Medulla oblongata (tissue), 1 donor: ENCODE measurements around the gene BRD3.
A peak's percentile ranks its signal among the peaks of the same experiment; 100 is the strongest.

Experiments
- DNase-seq: peaks from one replicate; pipeline ENCODE4 v3.0.0-alpha.2; 2015; ENCODE audit errors: extremely low spot score

BRD3 gene

DNA sequence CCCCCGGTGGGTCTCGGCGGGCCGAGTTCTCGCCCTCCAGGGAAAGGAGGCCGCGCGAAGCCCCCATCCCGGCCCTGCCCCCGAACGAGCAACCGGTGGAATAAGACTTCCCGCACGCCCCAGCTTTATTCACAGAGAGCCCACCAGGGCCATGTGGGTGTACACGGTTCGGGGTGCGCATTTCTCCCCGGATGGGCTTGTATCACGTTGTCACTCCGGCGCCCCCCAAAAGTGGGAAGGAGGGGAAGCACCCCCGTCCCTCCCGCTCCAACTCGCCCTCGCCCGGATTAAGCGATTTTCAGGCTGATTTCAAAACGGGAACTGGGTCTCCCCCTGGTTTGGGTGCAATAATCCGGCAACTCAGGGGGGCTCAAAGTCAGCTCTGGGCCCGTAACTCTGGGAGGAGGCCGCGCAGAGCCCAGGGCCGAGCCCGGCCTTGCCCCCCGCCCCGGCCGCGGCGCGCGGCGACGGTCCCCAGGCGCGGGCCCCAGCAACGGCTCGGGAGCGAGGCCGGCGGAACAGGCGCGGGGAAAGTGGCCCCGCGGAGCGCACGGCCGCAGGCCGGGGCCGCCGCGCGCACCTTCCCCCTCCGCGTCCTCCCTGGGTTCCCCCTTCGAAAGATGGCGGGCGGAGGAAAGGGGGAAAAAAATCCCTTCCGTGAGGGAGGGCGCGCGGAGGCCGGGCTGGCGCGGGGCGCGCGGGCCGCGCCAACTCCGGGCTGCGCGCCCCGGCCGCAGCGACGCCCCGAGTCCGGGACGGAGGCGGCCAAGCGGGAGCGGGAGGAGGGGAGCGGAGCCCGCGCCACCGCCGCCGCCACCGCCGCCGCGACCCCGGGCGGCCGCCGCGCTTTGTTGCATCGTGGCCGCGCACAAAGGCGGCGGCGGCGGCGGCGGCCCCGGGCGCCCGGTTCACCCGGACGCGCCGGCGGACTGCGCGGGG is 644 bp downstream of the BRD3 start:
- no peak for DNase-seq

DNA sequence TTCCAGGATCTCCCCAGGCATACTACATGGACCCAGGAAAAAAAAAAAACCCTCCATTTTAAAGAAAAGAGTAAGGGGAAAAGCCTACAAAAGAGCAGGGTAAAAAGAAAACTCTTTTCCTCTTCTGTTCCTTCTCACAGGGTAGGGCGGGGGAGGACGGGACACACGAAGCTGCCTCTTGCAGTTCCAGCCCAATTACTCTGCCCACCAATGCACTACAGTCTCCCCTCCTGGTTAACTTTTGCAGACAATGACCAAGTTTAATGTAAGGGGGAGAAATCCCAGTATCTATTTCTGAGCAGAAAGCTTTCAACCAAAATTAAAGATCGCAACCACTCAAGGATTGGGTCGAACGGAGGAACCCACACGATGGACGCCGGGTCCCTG is 1.3 kb downstream of the BRD3 start:
- DNase-seq = no peak

DNA sequence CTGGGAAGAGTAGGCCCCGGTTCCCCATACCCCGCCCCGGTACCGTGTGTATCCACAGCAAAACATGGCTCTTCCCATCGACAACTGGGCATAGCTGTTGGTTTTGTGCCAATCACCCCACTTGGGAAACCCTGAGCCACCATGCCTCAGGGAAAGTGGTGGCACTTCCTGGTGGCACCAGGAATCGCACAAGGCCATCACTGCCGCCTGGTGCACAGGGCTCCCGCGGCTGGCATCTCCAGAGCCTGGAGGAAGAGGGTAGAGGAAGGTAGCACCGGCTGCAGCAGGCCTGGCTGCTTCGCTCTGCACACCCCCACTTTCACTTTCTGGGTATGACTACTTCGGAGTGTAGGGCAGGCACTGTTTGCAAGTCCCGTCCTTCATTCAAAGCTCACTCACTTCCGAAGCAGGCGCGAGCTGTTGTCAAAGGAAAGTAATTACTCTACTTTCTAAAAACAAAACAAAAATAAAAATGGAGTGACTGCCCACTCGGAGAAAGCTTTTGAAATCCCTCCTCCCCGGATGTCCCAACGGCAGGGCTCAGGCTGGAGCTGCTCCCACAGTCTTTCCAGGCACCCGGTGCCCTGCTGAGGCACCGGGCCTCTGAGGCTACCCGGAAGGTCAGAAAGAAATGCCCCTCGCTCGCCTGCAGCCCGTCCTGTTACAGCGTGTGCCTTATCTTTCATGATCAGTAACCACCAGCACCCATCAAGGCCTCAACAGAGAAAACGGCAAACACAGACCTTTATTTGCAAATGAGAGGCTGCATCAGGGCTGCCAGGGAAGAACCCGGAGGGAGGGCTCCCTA is 2.0 kb downstream of the BRD3 start:
- peak; percentile 40 for DNase-seq

DNA sequence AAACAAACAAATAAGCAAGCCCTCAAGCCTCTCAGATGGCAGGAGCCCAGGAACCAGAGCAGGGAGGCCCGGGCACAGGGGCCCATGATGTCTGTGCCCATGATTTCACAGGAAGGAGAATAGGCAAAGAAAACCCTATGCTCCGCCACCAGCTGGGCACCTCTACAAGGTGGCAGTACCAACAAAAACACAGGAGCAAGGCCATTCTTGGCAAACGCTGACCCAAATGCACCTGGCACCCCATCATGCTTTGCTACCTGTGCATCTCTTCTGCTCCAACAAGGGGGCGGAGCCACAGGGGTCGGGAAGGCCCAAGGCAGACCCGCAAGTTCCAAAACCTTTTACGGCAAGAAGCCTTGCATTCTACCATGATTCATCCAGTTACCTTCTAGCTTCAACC is 3.1 kb downstream of the BRD3 start:
- no peak for DNase-seq

DNA sequence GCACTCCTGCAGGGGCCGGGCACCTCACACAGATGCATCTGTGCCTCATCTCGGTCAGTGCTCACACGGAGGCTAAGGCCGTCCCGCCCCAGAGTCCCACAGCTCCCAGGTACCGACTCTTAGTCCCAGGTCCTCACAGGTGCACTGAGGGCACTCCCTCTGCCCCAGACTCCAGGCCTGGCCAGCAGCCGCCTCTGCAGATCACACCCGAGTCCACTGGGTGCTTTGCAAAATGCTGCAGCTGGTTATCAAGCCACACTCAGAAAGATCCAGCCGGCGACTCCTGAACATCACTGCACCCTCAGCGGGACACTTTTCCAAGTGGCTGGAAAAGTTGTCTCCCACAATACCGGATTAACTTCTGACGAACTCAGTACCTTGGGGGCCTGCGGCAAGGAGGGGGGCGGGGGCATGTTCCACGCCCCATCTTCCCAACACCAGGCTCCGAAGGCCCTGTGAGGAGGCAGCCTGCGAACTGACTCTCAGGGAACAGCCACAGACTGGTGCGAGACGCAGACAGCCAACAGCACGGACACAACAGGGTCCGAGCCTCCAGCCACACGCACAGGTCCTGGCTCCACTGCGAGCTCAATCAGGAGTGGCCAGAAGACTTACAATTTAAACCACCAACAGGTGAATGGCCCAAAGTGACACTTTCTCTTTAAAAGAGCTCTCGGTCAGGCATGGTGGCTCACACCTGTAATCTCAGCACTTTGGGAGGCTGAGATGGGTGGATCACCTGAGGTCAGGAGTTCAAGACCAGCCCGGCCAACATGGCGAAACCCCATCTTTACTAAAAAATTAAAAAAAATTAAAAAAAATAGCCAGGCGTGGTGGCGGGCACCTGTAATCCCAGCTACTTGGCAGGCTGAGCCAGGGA is 4.0 kb downstream of the BRD3 start:
- DNase-seq = no peak

DNA sequence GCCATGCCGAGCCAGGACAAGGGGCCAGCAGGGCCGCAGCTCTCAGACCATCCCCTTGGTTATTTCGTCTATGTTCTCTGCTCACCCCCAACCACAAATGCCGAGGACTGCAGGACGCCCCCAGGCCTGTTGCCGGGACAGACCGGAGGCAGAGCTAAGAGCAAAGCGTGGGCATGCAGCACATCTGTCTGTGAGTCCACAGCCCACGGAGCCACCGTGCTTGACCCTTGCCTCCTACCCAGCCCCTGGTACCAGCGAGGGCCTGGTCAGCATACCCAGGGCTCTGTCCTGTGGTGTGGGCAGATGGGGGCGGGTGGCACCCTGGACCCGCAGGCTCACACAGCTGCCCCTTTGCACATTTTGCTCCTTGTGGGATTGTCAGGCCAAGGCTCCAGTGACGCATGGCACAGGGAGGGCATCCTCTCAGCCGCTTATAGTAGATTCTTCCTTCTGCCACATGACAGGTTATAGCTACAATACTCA is 4.7 kb downstream of the BRD3 start:
- DNase-seq = no peak

DNA sequence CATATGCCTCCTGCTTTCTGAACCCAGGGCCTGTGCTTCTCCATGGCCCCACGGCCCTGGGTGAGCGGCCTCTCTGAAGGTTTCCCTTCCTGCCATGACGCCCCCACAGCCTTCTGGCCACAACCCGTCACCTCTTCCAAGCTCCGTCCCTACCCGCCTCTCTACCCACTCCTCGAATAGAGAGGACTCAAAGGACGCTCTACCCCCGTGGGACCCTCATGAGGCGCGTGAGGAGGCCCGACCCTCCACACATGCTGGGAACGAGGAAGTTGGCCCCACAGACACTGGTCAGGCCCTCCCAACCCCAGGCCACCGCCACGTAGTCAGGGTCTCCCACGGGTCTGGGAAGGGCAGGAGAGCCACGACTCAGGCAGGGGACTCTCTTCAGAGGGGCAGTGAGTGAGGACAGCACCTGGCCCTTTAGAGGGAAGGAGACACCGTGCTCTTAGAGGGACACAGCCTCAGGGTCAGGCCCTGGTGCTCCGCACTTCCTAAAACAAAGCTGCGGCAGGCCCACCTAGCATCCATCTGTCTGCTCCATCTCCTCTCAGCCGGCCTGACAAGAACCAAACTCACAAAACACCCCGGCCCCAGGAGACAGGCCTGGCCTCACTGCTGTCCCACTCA is 5.3 kb downstream of the BRD3 start:
- DNase-seq = no peak

DNA sequence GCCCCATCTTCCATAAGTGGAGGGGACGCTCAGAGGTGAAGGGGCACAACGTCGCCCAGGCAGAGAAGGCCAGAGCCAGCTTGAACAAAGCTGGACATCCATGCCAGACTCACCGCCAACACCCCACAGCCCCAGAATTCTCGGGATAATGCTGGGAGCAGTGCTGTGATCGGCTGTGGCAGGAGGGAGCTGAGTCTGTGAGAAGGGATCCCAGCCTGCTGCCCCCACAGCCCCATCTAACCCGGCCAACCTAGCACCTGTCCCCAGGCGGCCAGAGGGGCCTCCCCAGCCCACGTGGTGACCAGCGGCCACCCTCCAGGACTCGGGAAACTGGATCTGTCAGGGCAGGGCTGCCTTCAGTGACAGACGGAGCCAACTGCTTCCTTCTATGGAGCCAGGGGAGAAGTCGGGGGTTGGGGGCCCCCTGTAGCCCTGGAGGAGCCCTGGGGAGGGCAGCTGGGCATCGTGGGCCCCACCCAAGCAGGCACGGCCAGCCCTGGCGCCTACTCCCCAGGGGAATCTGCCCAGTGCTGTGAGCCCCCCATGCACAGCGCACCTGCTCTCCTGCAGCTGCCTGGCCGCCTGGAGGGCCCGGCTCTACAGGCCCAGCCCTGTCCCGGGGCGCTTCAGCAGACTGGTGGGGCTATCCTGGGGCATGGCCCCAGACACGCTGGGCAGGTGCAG is 6.0 kb downstream of the BRD3 start:
- no peak for DNase-seq

DNA sequence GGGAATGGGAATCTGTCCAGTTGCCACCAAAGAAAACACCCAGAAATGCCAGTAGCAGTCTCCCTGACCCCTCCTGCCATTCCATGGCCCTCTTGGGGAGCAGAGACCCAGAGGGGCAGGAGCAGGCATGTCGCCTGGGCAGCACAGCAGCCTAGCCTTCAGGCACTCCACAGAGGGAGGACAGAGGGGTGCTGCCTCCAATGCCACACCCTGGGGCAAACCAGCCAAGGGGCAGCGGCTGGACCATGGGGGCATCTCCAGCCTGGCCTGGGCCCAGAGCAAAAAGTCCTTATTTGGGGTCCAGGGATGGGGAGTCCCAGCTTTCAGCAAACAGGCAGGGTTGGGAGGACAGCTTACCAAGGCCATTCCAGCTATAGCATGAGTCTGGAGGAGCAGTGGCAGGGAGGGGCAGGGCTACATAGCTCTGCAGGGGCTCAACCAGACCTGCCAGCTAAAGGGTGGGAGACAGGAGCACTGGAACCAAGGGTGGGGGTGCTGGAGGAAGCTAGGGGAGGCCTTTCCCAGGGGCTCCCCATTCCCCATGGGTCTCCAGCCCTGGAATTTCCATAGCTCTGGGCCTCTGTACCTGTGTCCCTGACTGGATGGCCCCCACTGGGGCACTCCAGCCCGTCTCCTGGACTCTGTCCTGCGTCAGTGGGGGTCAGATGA is 6.7 kb downstream of the BRD3 start:
- DNase-seq = no peak

DNA sequence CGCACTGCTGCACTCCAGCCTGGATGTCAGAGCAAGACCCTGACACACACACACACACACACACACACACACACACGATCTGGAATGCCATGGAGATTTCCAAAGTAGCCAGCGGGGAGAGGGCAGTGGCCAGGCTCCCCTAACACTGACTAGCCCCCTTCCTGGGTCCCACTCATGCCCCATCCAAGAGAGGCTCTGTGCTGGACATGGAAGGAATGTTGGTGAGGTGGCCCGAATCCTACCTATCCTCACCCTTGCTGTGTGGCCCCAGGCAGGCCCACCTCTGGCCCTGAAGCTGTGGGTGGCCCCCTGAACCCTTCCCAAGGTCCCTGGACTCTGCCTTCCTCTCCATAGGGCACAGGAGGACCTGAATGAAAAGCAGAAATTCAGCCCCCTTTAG is 7.3 kb downstream of the BRD3 start:
- no peak for DNase-seq

DNA sequence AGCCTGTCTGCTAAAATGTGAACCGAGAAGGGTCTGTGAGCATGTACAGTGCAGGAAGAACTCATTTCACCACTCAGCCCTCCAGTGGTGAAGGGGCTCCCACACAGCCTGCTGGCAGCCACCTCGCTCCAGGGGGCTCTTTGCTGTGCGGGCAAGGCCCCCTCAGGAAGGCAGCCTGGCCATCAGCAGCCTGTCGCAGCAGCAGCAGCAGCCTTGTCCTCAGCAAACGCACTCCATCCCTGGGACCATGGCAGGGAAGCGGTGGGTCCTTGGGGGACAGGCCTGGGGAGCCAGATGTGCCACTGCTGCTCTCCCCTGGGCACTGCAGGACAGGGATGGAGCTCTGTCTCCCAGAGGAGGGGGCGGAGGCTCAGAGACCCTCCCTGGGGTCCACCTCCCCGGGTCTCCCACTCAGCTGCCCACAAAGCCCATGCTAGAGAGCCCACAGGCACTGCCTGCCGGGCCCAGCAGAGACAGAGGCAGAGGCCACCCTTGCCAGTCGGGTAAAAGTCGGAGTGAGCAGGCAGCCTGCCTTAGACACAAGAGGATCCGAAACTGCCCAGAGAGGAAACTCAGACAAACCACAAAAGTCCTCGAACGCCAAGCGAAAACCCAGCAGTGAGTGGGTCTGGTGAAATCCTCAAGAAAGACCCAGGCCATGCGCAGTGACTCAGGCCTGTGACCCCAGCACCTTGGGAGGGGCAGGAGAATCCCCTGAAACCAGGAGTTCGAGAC is 8.0 kb downstream of the BRD3 start:
- DNase-seq = peak; percentile 81

DNA sequence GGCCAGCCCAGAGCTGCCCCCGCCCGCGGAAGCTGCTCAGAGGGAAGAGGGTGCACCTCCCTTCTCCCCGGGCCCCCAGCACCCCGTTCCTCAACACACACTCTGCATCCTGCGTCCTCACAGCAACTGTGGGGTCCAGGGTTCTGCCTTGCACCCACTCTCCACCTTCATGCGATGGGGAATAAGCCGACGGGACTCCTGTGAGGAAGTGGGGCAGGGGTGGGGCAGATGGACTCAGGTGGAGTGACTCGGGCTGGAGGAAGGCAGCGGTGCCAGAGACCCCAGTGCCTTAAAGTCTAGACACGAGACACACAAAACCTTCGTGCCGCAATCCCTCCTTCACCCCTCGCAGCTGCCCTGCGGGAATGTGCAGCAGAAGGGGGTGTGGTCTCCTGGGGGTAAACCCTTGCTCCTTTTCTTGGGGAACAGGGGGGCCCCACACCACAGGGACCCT is 8.6 kb downstream of the BRD3 start:
- DNase-seq = no peak

DNA sequence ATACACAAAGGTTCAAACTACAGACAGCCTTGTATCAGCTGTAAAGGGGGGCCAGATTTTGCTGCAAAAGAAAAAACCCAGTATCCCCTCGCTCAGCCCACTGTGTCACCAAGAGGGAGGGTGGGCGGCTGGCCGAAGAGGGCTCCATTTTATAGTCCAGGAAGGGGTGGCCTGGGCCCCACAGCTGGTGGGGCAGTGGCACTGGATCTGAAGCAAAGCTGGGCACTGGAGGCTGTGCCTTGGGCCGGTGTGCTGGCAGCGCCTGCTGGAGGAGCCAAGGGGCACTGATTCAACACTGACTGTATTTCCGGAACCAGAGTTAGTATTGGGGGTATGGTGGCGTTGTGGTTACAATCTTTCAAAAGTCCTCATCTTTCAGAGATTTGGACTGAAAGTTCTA is 9.1 kb downstream of the BRD3 start:
- no peak for DNase-seq

DNA sequence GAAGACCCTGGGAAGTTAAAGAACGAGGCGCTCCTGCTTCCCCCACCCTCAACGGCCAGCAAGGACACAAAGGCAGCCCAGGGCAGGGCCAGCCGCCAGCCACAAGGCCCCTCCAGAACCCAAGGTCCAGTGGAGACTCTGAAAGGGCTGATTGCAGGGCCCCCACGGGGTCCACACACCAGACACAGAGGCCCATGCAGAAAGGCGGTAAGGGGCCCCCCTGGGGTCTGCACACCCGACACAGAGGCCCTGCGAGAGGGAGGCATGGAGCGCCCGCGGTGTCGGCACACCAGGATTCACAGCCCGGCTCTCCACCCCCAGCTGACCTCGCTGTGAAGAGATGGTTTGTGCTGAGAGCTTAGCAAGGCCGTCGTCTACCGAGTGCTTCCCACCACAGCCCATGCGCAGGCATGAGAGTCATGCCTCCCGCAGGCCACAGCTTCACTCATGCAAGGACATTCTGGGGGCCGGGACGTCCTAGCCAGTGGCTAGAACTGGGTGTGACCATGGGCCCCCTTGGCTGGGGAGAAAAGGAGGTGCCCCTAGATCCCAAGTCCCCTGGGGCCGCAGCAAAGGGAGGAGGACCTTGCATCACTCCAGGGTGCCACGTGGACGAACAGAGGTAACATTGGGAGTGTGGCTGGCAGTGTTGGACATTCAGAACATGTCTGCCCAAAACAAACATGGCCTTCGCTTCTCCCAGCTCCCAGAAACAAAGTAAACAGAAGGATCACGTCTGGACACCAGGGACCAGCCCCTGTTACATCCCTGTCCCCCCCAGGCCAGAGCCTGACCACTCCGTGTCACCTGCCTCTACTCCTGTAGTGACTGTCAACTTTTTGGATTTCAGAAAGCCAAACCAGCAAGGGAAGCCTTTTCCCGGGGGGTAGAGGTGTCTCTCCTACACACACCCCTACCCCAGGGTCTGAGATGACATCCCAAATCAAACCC is 9.8 kb downstream of the BRD3 start:
- no peak for DNase-seq

DNA sequence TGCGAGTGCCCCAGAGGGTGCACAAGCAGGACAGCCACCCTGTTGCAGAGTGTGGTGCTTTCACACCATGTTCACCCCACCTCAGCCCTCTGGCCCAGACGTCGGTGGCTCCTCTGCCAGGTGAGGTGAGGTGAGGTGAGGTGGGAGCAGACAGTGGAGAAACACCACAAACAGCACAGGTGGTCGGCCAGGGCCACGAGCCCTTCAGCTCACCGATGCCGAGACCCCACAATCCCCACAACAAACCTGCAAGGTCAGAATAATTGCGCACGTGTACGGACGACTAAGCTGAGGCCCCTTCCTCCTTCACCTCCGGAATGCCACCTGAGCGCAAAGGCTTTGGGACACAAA is 10.5 kb downstream of the BRD3 start:
- no peak for DNase-seq

DNA sequence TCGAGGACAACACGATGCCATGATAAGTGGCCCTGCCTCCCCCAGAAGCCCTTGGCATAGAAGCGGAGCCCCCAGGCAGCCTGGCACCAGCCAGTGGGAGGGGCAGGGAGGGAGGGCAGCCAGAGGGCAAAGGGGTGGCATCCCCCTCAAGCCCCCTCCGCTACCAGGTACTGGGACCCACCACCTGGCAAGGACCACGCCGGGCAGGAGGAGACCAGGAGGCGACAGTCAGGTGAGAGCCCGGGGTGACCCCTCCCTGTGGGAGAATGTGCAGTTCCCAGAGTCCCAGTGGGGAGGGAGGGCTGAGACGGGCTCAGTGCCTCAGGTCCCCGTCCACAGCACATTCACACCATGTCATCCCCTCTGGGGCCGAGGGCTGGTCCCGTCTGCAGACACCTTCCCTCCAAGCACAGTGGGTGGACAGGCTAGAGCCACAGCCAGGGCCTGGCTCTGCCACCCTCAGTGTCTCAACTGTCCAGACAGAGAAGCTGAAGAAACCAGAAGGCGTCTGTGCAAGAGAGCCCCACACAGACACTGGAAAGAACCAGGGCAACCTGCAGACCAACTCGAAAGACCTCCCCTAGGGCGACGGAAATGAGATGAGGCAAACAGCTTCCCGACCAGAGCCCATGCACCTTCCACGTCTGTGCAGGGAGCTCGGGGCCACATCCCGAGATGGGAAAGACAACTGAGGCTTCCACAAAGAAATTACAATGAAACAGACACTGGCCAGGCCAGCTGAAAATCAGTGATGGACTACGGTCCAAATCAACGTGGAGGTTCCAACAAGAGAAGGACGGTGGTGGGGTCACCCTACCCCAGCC is 11.1 kb downstream of the BRD3 start:
- no peak for DNase-seq

DNA sequence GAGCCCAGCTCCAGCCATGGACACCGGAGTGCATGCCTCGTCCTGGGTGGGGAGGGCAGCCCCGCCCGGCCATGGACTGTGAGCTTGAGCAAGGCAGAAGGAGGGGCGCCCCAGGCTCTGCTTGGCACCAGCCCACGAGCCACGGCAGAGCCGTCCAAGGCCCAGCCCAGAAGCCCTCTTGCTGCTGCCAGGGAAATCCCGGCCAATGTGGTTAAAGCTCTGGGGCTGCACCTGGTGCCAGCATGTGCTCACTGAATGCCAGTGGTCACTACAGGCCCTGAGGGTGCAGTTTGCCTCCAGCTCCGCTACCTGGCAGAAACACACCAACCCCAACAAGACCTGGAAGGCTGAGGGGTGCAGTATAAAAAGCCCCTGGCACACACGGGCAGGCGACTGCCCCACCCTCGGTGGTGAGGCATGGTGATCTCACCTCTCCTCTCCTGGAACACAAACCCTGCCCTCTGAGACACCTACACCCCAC is 11.8 kb downstream of the BRD3 start:
- DNase-seq = peak; percentile 79
